CD4-positive, alpha-beta T cell treated with Interleukin-12 subunit alpha and Interleukin-12 subunit beta, for 1 hour (primary cell): ENCODE data around the gene MAPK8IP3.

Experiments used
- DNase-seq: peaks from one replicate; pipeline ENCODE4 v3.0.0-alpha.2; 2020

MAPK8IP3 gene

DNA sequence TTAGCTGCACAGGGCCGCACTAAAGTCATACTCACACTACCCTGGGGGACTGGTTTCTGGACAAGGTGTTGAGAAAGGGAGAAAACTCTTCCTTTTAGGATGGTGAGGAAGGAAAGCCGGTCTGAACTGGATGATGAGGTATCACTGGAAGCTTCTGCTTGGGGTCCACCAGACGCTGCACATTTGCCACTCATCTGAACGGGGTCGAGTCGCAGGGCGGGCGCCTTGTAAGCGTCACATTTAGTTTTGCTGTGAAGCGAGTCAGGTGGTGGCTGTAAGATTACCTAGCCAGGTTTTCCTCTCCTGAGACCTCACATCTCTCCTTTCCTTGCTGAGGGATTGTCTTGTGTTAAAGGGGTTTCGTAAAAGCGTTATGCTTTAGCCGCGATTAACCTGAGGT is 25.6 kb upstream of the MAPK8IP3 start:
- DNase-seq: no peak

DNA sequence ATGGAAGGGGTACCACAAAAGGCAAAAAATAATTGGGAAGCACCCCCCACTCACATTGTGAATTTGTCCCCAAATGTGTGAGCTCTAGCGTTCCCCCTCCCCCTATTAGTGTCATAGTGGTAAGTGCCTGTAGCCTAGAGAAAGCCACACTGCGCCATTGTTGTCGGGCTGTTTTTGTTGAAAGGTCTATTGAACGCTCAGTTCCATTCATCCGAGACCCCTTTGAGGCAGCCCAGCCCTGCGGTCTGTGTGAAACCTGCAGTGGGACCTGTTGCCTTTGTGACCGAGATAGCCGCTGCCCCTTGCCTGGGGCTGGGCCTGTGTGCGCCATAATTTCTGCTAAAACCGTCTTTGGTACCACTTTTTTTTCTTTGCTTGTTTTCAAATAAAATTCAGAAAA is 25.0 kb upstream of the MAPK8IP3 start:
- DNase-seq: no peak

DNA sequence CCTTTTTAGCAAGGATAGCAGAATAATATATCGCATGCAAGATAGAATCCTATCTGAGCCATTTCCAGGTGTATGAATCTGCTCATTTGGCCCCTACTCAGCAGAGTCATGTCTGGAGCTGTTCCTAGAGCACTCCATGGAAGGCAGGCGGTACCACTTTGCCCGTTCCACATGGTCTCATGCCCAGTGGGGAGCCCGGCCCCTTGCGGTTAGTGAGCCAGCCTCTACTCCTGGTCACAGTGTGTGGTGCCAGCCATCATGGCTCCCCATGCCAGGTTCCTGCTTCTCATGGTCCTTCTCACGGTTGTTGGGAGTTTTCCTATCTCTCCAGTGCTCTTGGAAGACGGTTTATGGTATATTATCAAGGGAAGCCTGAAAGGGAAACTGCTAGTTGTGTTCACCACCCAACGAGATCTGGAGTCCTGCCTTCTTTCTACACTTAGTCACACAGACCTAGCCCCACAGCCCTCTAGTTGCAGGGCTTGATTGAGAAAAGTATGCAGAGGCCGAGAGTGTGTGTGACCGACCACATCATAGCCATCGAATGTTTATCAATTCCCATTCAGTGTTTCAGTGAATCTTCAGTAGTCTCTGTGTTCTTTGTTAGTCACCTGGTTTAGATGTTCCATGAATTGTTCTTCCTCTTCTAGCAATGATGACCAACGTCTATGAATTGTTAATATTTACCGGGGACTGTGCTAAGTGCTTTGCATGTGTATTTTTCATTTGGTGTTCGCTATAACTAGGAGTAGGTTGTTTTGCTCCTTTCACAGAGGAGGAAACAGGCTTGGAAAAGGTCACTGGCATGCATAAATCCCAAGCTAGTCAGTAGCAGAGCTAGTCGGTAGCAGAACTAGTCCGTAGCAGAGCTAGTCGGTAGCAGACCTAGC is 18.3 kb upstream of the MAPK8IP3 start:
- DNase-seq: no peak

DNA sequence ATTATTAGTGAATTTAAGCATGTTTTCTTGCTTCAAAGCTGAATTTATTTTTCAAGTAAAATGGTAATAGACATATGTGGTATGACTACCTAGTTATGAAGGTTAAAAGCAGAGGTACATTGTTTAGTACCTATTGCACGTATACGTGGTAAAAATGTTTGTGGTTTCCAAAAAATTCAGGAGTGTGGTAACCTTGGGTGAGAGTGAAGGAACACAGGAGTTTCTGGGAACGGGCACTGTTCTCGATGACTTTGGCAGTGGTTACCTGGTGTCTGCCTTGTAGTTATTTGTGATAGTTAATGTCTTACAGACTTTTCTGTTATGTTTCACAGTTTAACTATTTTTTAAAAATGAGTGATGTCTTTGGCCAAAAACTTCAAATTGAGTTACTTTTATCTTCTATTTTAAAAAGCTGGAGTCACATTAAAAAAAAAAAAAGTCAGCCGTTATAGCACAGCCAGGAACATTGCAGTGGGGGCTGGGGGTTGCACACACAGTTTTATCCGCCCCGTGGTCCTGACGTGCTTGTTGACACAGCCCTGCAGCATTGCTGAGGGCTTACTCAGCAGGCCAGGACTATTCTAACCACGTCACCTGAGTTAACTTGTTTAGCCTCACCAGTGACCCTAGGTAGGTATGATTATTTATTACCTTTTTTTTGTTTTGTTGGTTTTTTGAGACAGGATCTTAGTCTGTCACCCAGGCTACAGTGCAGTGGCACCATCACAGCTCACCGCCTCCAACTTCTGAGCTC is 17.0 kb upstream of the MAPK8IP3 start:
- no peak for DNase-seq

DNA sequence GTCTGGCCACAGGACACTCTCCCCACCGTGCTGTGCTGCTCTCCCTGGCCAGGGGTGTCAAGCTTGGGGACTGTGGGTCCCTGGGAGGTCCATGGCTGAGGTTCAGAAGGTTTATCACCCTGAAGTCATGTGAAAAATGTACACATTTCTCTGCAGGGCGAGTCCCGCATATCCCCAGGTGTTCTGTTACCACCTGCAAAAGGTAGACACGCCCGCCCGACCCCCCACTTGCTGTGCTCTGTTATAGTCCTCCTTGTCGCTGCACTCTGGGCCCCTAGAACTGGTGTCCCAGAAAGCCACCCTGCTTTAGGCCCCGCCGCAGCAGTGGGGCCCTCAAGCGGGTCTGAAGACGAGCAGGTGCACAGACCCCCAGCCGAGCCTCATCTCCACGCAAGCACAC is 16.1 kb upstream of the MAPK8IP3 start:
- no peak for DNase-seq

DNA sequence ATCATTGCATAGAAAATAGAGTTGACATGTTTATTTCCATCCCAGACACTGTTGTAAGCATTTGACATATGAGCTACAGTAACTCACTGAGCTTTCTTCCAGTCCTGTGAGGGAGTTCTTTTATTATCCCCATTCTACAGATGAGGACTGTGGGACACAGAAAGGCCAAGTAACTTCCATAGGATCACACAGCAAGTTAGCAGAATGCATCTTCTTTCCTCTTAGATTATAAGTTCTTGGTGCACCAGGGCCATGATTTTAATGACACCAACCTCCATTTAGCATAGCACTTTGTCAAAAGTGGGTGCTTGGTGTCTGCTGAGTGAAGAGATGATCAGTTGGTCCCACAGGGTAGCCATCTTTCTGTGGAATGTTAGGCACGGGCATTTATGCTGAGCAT is 15.2 kb upstream of the MAPK8IP3 start:
- no peak for DNase-seq

DNA sequence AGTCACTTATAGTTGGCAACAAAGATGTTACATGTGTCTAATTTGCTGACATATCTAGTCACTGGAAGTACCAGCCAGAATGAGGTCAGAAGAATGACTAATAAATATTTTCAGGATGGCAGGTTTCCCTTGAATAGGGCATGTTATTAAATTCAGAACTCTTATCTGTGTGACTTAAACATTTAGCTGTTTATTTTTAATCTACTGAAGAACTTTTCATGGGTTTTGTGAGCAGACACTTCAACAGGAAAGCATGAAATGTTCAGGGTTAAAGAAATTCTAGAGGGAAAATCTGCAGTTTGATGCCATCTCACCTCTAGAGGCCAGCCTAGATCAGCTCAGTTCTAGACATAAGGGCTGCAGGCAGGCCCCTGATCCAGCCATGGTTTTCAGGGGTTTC is 14.7 kb upstream of the MAPK8IP3 start:
- DNase-seq: no peak

DNA sequence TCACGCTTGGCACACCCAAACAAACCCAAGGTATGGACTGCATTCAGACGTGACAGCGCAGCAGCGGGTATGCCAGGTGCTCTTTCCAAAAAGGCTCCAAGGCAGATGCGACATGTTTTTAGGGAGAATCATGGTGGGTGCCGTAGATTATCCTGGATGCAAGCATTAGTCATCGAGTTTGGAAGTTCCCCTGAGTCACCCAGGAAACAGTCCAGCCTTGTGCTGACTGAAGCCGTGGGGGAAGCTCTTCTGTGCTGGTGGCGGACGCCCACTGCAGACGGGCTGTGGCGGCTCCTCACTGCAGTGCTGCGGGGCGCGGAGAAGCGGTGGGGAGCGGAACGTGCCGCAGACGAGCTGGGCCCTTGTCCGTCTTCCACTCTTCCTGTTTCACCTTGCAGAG is 14.0 kb upstream of the MAPK8IP3 start:
- no peak for DNase-seq

DNA sequence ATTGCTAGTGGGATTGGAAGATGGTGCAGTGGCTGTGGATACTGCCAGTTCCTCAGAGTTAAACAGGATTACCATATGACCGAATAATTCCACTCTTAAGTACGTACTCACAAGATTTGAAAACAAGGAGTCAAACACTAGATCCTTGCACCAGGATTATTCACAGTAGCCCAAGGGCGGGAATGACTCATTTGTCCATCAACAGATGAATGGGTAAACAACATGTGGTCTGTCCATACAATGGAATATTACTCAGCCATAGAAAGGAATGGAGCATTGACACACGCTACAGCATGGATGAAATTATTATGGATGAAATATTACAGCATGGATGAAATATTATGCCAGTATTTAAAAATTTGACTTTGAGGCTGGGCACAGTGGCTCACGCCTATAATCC is 9.1 kb upstream of the MAPK8IP3 start:
- DNase-seq: no peak

DNA sequence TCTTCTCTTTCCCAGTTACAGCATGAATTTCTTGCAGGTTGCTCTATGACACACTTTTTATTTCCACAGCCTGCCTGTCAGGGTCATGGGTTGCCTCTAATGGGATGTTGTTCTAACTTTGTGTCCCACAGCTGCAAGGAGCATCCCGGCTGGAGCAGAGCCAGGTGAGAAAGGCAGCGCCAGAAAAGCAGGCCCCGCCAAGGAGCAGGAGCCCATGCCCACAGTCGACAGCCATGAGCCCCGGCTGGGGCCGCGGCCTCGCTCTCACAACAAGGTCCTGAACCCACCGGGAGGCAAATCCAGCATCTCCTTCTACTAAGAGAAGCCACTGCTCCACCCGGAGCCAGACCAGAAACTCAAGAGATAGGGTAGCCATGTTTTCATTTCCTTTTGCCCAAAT is 7.3 kb upstream of the MAPK8IP3 start:
- DNase-seq: no peak

DNA sequence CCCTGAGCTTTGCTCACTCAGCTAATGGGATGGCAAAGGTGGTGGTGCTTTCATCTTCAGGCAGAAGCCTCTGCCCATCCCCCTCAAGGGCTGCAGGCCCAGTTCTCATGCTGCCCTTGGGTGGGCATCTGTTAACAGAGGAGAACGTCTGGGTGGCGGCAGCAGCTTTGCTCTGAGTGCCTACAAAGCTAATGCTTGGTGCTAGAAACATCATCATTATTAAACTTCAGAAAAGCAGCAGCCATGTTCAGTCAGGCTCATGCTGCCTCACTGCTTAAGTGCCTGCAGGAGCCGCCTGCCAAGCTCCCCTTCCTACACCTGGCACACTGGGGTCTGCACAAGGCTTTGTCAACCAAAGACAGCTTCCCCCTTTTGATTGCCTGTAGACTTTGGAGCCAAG is 5.7 kb upstream of the MAPK8IP3 start:
- DNase-seq: no peak

DNA sequence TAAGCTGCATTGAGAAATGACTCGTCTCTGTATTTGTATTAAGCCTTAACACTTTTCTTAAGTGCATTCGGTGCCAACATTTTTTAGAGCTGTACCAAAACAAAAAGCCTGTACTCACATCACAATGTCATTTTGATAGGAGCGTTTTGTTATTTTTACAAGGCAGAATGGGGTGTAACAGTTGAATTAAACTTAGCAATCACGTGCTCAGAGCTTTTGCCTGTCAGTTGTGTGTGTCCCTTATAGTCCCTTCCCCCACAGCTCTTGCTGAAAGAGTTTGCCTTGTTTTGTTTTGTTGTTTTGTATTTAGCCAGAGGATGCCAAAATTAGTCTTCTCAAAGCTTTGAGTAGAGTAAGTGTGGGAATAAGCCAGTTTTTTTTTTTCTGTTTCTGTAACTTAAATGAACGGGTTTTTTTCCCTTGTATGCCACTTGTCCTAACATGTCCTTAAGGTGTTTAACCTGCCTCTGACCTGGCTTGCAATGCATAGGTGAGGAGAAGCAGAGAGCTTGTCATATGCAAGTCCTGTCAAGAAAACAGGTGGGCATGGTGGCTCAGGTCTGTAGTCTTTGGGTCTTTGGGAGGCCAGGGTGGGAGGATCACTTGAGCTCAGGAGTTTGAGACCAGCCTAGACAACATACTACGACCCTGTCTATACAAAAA is 4.6 kb upstream of the MAPK8IP3 start:
- DNase-seq: no peak

DNA sequence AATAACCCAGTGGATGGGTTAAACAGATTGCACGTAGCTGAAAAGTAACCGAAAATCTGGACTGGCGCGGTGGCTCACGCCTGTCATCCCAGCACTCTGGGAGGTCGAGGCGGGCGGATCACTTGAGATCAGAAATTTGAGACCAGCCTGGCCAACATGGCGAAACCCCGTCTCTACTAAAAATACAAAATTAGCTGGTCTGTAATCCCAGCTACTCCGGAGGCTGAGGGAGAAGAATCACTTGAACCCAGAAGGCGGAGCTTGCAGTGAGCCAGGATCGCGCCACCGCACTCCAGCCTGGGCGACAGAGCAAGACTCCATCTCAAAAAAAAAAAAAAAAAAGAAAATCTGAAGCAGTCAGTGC is 689 bp upstream of the MAPK8IP3 start:
- peak; percentile 43 for DNase-seq

DNA sequence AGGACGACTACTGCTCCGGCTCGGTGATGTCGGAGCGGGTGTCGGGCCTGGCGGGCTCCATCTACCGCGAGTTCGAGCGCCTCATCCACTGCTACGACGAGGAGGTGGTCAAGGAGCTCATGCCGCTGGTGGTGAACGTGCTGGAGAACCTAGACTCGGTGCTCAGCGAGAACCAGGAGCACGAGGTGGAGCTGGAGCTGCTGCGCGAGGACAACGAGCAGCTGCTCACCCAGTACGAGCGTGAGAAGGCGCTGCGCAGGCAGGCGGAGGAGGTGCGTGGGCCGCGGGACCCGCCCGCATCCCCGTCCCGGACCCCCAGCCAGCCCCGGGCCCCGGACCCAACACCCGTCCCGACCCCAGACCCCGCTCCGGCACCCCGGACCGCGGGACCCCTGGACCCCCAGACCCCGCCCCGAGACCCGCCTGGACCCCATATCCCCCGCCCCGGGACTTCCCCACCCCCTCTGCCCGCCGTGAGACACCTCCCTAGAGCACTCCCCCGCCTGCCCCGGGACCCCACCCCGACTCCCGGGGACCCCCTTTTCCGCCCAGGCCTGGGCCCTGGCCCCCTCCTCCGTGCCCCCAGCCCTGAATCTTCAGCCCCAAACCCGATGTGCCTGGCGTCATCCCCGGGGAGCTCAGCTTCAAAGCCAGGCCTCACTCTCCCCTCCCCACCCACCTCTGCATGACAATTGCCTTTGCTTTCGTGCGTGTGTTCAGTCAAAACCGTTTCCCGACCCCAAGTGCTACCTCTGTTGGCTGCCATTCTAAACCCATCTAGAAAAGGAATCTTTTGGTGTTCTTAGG is 594 bp downstream of the MAPK8IP3 start:
- DNase-seq: peak; percentile 38

DNA sequence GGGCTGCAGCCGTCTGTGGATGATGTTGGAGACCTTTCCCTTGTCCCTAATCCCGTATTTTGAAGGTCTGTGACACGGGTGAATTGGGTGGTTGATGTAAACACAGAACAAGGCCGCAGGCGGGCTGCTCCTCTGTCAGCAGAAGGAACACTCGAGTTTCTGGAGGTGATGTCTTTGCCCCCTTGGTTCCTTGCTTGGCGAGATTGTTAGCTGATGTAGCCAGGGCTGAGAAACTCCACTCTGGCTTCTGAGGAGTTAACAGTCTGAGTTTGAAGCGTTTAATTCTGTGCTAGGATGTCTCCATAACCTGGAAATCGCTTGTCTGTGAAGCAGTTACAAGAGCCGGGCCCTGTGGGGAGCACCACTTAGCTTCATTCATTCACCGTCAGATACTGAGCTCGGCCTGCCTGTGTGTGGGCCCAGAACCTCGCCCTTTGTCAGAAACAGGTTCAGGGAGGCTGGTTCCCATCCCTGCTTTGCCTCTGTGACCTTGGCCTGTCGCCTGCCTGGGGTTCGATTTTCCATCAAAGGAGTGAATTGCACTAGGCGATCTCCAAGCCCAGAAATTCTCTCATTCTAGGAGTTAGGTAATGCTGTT is 1.3 kb downstream of the MAPK8IP3 start:
- DNase-seq: peak; percentile 12

DNA sequence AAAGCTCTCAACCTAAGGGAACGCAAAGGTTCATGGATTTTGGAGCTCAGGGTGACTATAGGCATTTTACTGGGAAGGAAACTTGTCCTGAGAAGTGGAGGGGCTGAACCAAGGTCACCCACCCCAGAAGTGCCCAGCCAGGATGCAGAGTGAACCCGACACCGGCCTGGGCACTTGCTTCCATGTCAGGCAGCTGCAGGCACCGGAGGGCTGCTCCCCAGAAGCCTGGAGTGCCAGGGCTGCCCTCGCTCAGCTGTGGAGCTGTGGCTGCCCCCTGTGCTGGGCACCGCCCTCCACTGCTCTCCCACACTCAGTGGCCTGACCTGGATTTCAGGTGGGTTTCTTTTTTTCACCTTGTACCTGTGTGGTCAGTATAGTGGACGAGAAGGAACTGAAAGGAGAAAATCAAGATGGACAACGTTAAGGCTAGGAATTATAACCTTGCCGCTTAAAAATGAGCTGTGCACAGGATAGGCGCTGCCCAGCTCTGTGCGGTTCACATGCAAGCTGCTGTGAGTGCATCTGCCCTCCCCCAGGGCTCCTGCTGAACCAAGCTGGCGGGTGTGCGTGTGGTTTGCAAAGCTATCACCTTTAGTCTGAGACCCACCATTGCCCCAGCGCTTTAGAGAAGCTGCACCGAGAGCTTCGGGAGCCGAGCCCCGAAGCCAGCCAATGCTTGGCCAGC is 2.2 kb downstream of the MAPK8IP3 start:
- no peak for DNase-seq

DNA sequence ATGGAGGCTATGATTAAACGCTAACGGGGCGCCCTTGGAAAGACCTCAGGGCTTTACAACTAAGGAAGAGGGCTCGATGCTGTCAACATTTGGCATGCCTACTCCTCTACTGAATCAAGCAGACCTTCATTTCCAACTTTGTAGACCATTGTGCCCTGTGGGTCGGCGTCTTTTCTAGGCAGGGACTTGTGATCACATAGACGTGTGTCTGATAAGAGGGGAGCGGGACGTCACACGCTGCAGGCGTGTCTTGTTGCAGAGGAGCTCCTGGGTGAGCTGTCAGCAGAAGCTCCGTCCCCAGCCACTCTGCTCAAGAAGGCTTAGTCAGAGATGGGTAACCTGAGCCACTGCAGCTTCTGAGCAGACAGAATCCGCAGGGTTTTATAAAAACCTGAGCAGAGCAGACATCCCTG is 2.8 kb downstream of the MAPK8IP3 start:
- DNase-seq: no peak

DNA sequence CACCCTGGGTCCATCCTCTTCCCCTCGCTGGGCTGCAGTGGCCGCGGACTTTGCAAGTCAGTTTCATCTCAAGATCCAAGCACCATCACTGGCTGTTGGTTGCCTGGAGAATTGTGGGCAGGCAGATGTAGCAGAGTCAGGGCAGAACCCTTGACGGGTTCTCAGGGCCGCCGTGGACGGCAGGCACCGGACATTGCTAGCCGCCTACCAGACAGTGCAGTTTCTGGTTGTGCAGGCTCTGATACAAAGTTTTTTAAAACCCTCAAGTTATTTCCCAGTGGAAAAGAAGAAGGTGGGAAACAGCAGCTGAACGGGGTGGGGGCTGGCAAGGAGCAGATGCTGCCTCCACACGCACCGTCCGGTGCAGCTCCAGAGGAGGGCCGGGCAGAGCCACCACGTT is 3.4 kb downstream of the MAPK8IP3 start:
- no peak for DNase-seq

DNA sequence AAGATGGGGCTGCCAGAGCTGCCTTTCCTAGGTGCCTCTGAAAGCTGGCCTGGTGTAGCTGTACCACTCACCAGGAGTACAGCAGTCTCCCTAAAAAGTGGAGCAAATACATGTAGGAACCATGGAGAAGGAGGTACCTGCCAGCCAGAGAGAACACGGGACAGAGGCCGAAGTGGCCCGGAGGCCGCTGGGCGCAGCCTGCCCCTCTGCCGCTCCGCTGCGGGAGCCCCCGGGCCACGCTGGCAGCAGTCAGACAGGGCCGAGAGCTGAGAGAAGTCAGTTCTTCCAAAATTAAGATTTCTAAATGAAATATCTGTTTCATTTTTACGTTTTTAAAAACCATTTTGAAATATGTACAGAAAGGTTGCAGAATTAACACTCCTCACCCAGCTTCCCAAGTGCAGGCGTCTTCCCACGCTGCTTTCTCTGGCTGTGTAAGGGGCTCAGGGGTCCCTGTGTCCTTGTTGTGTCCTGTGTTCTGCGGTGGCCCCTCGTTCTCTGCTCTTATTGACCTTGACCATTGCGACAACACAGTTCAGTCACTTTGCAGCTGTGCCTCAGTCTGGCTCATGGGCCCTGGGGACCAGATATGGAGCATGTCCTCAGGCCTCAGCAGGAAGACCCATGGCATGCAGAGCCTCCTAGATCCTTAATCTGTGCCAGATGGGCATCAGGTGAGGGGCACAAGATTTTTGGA is 5.0 kb downstream of the MAPK8IP3 start:
- DNase-seq: no peak

DNA sequence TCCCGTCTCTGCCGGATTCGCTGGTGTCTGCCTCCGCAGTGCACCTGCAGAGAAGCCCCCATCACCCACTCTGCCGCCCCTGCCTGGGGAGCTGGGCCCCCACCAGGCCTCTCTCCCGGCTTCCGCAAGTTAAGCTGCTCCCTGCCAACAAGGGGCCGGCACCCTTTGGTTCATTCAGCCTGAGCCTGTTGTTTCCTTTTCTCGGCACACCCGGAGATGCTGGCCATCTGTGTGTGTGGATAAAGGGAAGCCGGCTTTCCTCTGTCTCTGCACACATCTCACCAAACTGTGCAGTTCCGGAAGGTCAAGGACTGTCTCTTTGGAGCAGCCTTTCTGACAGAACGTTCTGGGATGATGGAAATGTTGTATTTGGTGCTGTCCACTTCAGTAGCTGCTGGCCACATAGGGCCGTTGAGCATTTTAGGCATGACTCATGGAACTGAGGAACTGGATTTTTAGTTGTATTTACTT is 6.8 kb downstream of the MAPK8IP3 start:
- no peak for DNase-seq

DNA sequence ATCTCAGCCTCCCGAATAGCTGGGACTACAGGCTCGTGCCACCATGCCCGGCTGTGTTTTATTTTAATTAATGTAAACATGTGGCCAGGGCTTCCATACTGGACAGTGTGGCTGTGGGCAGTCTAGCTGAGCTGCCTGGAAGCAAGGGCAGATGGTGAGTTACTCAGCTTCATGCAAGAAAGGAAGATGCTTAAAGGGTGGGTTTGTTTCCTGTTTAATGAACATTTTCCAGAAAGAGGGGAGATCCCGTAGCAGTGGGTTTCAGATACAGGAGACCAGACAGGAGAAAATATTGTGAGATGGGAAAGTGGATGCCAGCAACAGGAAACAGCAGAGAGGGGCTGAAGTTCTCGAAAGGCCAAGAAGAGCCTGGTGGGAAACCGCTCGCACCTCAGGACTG is 7.3 kb downstream of the MAPK8IP3 start:
- DNase-seq: no peak
